Stimulated activated naive CD8-positive, alpha-beta T cell treated with anti-CD3 and anti-CD28 coated beads, Interleukin-15, Interleukin-2, amounts not matched to agents 100 U/mL and 50 U/mL, for 24 hours (primary cell): Measurements from ENCODE around the gene PDGFRB.

Source experiments
- ATAC-seq: fragments of 150-1000 bp; cut with Tn5 transposase; one replicate; pipeline ENCODE4 v1.10.0; 2021
- DNase-seq: peaks from one replicate; pipeline ENCODE4 v3.0.0; 2021

Gene PDGFRB

GRCh38 chr5:150065346-150065745, 90.3 kb downstream of the PDGFRB start:
- DNase-seq (no peak), ATAC-seq (no peak)

GRCh38 chr5:150064681-150065220, 90.9 kb downstream of the PDGFRB start:
- DNase-seq (no peak), ATAC-seq (no peak)
